CD1c-positive myeloid dendritic cell (primary cell): ENCODE measurements around the gene LSM5.

ENCODE experiments used
- DNase-seq: peaks from one replicate; pipeline ENCODE4 v3.0.0-alpha.2; 2016; ENCODE audit errors: extremely low spot score

The LSM5 gene

DNA sequence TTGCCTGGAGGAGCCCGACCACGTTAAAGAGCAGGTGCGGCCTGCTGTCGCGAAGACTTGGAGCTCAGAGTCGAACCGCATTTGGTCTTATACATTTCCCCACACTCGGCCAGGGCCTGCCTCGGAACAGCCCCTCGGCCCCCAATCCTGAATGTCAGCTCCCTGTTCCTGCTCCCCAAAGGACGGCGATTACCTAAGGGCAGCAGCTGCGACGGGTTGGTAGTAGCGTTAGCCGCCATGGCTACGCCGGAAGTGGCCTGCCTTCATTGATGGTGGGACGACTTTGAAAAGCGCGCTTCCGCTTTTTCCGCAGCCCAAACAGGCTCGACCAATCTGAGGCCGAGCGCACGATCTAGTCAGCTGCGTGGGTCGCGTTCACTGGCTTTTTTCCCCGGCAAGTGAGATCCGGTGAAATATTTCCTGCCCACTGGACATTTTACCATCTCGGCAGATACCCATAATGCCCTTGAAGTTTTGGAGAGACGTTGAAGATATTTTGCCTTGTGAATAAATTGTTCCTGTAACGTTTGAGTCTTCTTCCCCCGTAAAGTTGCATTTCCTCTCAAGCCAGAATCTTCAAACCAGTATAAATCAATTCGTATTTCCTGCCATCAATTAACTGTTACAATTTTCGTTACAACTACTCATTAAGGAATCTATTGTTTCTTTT lies at the start of gene LSM5:
LSM5 (minus strand) TSS at position 254 of the 670 bp plus-strand sequence; CDS start at position 239, 15 bp downstream.
- DNase-seq: peak; percentile 96

DNA sequence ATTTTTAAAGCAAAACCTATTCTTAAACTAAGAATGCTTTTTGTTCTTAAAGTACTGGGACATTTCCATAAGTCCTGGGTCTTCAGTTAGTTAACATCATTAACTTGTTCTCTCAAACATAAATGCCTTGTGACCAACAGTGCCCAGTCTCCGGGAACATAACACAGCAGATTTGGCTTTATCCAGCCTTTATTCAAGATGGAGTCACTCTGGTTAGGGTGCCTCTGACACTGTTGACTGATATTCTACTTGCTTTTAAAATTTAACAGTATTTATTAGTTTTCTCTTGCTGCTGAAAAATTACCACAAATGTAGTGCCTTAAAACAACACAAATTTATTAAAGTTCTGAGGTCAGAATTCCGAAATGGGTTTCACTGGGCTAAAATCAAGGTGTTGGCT lies 49.2 kb upstream of the LSM5 start:
- no peak for DNase-seq

DNA sequence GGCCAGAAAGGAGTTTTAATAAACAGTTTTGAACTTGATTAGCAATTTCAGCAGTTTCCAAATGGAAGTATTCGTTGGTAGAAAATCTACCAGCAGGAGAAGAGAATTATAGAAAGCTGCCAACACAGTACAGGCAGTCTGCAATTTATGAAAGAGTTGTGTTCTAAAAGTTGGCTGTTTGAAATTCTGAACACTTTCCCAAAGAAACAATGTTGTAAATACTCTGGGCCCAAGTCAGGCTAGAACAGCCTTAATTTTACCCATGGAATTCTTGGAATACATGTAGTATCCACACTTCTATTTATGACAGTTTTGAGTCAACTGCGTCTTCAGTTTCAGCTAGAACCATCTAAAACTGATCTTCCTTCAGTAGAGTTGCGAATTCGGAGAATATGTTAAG lies 47.6 kb upstream of the LSM5 start:
- no peak for DNase-seq

DNA sequence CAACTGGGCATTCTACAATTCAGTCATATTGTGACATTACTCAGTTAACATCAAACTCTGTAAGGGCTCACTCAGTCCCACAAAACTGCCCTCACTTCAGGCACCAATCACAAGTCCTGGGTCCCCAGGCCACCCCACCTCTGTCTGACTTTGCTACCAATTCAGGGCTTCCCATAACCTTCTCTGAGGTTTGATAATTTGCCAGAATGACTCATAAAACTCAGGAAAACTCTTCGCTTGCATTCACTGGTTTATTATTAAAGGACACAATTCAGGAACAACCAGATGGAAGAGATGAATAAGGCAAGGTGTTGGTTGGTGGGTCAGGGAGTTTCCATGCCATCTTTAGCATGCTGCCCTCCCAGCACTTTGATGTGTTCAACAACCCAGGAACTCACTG lies 46.4 kb upstream of the LSM5 start:
- DNase-seq: no peak

DNA sequence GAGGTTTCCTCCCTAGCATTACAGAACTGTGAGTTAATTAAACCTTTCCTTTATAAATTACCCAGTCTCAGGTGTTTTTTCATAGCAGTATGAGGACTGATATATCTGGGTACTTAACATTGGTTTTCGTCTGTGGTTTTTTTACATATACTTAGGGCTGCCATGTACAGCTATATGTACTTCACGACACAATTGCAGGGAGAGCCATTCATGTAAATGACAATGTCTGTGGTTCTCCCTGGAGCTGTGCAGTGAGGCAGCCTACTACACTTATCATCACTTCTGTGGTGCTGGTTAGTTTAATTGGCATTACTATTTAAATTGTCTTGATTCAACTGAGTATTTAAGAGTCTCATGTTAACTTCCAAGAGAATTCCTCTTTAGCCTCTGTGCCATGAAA lies 45.8 kb upstream of the LSM5 start:
- DNase-seq: no peak

DNA sequence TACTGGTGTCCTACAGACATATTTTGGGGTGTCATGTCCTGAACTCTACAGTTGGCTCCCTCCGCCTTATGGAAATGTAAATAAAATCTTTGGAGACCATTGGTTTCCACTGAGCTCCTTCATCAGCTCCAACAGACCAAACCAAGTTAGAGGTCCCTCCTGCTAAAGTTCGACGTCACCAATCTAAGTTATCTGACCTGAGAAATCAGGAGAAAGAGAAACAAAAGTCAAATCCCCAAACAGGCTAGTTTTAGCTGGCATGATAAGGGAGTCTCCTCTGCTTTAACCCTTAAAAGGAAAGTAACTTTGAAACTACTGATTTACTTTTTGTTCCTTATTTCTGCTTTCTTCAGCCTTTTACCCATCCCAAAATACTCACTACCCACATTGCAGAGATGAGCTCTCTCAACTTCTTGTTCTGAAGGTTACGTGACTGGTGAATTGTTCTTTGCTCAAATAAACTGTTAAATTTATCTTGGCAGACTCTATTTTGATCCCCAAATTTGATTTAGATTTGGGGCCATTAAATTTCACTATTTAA lies 45.1 kb upstream of the LSM5 start:
- no peak for DNase-seq

DNA sequence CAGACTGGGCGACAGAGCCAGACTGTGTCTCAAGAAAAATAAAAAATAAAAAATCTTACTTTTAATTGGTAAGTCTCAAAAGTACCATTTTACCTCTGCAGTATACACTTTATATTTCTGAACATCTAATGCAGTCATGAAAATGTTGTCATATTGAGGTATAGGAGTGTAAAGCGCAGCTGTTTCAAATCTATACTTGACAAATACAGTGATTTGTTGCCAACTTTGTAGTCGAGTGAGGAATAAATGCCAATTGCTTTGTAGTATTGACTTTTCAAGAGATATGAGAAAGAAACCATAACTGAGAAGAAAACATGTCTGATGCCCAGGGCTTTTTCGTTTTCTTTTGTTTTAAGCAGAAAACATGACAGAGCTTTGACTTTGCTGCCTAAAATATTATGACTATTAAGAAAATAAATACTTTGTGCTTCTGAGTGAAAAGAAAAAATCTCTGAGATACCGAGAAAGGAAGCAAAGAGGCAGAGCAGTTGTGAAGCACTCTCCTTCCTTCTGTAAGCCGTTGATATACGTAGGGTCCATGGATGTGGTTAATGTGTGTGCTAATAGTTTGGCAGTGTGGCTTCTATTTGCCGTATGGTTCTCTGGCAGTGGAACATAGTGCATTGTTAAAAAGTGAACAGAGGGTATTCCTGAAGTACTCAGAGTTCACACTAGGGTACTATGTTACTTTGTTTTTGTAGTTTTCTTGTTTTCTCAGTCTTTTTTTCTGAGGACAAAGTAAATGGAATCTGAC lies 43.3 kb upstream of the LSM5 start:
- DNase-seq: no peak

DNA sequence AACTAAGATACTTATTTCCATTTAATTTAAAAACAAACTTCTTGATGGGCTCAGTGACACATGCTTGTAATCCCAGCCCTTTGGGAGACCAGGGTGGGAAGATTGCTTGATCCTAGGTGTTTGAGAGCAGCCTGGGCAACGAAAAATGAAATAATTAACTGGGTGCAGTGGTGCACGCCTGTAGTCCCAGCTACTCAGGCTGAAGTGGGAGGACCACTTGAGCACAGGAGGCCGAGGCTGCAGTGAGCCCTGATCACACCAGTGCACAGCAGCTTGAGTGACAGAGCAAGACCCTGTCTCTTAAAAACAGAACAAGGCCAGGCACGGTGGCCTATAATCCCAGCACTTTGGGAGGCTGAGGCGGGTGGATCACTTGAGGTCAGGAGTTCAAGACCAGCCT lies 42.5 kb upstream of the LSM5 start:
- no peak for DNase-seq

DNA sequence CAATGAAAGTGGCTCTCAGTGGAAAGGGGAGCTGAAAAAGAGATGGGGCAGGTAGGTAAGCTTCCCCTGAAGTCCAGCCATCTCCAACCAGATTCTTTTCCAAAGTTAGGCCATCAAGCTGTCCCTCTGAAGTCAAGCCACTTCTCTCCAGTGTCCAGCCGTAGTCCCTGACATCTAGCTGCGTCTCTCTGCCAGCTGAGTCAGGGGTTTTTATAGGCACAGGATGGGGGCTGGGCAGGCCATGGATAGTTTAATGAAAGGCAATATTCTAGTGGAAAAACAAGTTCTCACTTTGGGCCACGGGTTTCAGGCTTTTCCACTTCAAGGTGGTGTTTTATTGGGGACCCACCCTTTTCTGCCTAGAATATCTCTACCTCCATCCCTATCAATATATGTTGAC lies 41.9 kb upstream of the LSM5 start:
- no peak for DNase-seq

DNA sequence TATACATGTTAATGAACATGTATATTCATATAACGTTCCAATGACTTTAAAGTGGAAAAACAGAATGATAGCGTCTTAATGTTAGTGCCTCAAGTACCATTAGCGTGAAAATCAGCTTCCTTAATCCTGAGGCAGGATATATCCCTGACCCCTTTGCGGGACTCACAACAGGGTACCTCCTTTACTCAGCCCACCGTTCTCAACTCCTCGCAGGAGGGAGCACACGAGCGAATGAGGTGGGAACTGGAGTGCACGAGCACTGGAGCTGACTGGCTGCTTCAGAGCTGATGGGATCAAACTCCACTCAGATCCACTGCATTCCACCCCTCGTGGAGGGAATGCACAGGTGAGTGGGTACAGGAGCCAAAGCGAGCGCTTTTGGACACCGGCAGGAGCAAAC lies 41.2 kb upstream of the LSM5 start:
- DNase-seq: no peak

DNA sequence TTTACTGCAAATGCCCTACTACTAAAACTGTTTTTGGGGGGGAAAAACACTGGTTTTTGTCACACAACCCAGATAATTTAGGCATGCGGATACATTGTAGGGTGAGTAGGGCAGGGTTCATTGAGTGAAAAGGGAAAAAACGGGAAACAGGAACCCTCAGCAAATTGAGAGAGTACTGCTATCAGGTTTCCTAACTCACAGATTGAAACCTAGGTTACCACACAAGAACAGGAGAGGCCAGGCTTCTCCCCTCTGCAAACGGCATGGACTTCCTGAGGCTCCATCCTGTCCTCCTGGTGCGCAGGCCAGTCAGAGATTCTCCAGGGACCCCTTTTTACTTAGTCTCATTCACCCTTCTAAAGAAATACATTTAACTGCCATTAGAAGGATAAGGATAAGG lies 35.7 kb upstream of the LSM5 start:
- no peak for DNase-seq

DNA sequence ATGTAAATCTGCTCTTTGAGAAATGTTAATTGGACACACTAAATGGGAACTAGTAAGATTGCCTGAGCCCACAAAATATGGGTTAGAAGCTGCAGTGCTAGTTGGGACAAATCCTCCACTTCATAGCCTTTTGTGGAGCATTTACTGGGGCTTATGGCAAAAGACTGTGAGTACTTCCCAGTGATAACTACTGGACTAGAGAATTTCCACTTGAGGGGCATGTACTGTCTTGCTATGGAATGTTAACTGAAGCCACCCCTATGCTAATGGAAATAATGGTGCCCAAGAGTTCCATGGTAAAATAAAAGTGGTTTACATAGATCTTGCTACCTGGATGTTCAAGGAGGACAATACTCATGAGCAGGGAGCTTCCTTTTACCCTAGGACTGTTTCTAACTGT lies 34.5 kb upstream of the LSM5 start:
- no peak for DNase-seq

DNA sequence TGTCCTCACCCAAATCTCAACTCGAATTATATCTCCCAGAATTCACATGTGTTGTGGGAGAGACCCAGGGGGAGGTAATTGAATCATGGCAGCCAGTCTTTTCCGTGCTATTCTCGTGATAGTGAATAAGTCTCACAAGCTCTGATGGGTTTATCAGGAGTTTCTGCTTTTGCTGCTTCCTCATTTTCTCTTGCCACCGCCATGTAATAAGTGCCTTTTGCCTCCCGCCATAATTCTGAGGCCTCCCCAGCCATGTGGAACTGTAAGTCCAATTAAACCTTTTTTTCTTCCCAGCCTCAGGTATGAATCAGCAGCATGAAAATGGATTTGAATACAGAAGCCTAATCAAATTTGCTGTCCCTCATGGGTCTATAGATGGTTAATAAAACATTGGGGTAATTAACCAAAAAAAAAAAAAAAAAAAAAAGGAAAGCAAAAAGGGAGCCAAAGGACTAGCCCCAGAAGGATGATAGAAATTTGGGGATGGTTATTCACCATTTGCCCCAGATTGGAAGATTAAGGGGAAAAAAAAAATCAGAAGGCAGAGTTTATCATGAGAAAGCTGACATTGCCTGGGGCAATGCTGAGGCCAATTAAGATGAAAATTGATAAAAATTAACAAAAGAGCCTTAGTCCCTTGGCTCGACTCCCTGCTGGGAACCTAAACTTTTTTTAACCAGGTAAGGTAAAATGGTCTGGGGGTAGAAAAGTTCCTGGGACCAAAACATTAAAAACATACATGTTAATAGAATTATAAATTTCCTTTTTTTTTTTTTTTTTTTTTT lies 32.8 kb upstream of the LSM5 start:
- DNase-seq: no peak

DNA sequence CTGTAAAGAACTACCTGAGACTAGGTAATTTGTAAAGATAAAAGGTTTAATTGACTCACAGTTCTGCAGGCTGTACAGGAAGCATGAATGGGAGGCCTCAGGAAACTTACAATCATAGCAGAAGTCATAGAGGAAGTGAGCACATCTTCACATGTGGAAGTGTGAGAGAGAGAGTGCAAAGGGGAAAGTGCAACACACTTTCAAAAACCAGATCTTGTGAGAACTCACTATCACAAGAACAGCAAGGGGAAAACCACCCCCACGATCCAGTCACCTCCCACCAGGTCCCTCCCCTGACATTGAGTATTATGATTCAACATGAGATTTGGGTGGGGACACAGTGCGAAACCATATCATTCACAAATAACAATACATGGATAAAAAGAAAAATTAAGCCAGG lies 29.6 kb upstream of the LSM5 start:
- DNase-seq: no peak

DNA sequence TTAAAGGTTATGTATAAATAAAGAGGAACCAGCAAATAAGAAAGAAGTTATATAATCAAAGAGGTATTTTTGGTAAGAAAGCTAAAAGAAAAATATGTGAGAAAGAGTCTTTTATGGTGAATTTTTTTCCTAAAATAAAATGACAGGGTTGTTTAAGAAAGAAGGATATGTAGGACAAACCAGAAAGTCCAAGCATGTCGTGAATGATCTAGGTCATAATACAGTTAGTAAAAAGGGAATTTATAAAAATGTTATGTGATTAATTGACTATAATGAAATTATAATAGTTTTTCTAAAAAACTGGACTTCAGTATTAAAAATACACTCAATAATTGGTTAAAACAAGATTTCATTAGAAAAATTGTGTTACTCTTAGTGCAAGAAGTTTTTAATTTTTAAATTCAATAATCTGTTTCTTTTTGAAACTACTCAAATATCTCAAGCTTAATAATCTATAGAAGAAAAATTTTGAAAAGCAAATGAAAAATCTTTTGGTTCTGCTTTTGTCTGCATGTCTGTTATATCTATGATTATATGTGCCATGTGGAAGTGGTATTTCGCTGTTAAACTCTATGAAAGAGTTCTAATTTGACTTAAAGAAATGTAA lies 28.5 kb upstream of the LSM5 start:
- DNase-seq: no peak

DNA sequence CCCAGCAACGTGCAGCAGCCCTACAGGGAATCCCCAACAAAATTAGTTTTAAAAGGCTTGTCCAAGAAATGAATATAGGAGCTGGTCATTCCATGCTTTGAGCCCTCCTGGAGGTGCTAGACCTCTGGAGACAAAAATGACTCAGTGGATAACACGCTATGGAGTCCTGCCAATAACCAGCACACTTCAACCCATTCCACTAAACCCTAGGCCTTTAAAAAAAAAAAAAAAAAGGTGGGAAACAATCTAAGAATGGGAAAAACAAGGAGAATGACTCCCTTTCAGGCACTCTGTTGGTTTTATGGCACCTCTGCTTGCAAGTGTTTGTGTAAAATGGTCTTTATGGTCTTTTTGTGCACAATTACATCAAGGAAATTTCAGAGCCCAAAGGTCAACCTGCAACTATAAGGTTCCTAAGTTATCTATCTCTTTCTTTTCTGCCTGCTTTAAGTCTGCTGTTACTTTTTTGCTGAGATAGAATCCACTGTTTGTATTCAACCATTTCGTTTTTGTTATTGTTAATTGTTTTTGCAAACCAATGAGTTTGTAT lies 26.4 kb upstream of the LSM5 start:
- no peak for DNase-seq

DNA sequence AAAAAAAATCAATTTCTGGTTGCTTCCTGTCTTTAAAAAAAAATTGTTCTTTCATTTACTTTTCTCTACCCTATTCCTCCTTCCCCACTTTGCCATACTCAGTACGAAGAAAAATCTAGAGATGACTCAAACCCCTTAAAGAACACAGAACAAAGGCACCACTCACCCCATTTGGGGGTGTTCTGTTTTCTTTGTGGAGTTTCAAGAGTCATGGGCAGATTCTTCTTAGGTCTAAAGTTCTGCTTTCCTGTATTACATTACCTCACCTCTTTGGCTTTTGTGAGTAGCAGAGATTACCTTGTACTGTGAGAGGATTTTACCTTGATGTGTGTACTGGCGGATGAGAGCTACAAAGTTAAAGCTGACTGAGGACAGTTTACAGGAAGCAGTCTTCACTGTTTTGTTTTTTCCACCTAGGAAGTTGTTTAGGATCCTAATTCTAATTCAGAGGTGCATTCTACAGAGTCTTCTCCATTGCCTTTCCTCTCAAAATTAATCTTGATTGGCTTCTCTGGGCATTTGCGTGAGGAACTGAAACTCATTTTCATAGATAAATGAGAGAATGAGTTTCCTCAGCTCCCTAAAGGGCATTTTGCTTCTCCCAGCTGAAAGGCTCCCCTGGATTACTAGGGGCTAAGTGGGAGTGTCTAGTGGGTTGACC lies 25.8 kb upstream of the LSM5 start:
- DNase-seq: no peak

DNA sequence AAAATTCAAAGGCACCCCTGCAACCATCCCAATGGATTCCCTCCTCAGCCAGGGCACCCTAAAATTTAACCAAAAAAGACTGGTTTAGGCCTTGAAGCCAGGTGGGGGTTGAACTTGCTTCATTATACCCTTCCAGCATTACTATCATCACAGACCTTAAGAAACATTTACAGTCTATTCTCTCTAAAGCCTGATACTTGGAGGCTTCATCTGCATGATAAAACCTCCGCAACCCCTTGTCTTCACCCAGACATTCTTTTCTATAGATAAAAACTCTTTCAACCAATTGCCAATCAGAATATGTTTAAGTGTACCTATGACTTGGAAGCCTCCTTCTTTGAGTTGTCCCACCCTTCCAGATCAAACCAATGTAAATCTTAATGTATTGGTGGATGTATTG lies 23.0 kb upstream of the LSM5 start:
- DNase-seq: no peak

DNA sequence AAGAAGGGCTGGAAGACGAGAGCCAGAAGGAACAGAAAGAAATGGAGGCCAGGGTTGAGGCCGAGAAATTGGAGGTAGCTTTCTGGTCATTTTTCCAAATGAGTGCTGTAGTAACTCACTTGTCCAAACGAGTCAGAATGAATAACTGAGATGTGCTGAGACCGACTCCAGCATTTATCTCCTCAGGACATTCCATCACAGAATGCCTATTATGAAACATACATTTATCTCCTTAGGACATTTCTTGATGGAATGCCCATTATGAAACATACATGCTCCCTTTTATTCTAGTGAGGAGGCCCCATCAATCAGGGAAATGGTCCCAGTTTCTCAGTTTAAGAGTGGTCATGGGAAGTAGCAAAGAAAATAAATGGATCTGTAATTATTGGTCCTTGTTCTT lies 21.6 kb upstream of the LSM5 start:
- DNase-seq: no peak

DNA sequence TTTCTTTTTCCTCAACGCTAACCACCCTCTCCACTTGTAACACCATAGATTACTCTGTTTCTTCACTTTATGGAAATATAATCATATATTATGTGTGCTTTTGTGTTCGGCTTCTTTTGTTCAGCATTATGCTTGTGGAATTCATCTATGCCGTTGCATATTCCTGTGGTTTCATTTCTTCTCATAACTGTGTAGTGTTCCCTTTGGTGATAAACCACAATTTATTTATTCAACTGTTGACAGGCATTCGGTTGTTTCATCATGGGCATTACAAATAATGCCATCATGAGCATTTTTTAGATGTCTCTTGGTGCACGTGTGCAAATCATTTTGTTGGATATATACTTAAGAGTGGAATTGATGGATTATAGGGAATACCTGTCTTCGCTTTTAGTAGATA lies 17.2 kb upstream of the LSM5 start:
- no peak for DNase-seq
